Measurements from ENCODE around the gene MAST1.

DNA sequence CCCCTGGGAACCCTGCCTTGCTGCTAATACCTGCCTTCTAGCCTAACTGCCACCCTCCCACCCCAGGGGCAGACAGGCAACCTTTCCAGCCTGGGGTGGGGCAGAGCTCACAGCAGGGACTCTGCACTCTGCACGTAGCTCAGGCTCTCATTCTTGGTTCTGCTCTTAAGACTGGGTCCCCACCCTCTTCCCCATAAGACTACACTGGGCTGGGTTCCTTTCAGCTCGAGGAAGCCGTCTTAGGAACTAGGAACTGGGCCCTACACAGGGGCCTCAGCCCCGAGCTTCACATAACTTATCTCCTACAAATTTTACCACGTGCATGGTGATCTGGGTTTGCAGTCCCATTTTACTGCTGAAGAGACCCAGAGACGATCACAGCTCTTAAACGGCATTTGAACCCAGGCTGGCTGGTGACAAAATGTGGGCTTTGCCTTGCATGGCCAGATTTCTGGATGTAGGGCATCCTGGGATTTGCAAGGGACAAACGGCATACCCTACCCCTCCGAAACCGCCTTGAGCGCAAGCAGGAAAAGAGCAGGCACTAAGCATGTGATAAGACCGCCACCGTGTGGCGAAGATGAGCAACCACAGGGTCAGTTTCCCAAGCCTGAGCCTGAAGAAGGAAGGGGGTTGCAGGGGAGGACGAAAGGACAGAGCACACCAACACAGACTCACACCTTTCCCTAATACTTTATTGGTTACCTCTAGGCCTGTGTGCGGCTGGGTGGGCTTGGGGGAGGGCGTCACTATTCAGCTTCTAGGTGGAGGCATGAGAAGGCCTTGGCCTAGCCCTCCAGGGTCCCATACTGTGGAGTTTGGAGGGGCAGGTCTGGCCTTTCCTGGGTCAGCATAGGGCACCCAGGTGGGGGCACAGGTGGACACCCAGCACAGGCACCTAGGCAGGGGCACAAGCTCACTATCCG, 41.9 kb upstream of the MAST1 start:
- TF ChIP-seq POLR2A (IDR thresholded peaks at IDR 0.05), result no peak
- TF ChIP-seq, protein P1, sequence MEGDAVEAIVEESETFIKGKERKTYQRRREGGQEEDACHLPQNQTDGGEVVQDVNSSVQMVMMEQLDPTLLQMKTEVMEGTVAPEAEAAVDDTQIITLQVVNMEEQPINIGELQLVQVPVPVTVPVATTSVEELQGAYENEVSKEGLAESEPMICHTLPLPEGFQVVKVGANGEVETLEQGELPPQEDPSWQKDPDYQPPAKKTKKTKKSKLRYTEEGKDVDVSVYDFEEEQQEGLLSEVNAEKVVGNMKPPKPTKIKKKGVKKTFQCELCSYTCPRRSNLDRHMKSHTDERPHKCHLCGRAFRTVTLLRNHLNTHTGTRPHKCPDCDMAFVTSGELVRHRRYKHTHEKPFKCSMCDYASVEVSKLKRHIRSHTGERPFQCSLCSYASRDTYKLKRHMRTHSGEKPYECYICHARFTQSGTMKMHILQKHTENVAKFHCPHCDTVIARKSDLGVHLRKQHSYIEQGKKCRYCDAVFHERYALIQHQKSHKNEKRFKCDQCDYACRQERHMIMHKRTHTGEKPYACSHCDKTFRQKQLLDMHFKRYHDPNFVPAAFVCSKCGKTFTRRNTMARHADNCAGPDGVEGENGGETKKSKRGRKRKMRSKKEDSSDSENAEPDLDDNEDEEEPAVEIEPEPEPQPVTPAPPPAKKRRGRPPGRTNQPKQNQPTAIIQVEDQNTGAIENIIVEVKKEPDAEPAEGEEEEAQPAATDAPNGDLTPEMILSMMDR (IDR thresholded peaks at IDR 0.05), result peak; percentile 70 to 99 (median 96)

Data from thyroid gland (tissue), 4 donors.